Thoracic aorta (tissue), 2 donors: ENCODE measurements around the gene BEGAIN. TPM values are rescaled to one million over a fixed set of nuclear protein-coding genes. Genes with fewer than 3 reads are reported as not detected.

Experiments used
- ATAC-seq: fragments of 150-250 bp; one replicate; pipeline ENCODE4 v1.8.0; 2017; ENCODE audit warnings: low read depth; ENCODE audit not compliant: insufficient number of reproducible peaks, low FRiP score
- DNase-seq: peaks from one replicate; pipeline ENCODE4 v3.0.0-alpha.2; 2020; ENCODE audit warnings: low spot score
- H3K27ac ChIP-seq, 2 donors: fragments of 200-600 bp; sonication (generic); 1 replicate in 1 of 2; 2 replicates in 1 of 2; pipeline ENCODE4 v1.5.1; 2016; ENCODE audit warnings: mild to moderate bottlenecking in 2 of 2, moderate library complexity in 2 of 2
- H3K27me3 ChIP-seq: fragments of 200-600 bp; sonication (generic); replicated peaks from 2 replicates; pipeline ENCODE4 v1.6.0; 2016; ENCODE audit warnings: mild to moderate bottlenecking; ENCODE audit not compliant: insufficient read depth
- H3K36me3 ChIP-seq: fragments of 200-600 bp; sonication (generic); one replicate; pipeline ENCODE4 v1.5.1; 2016
- H3K4me1 ChIP-seq, 2 donors: fragments of 200-600 bp; sonication (generic); 1 replicate in 1 of 2; 2 replicates in 1 of 2; pipeline versions ENCODE4 v1.5.1 to v1.6.0; 2016; ENCODE audit warnings: low read depth in 2 of 2, mild to moderate bottlenecking in 1 of 2; ENCODE audit not compliant: control insufficient read depth in 1 of 2
- H3K4me3 ChIP-seq: fragments of 200-600 bp; sonication (generic); 2 replicates; pipeline ENCODE4 v1.5.1; 2016; ENCODE audit warnings: mild to moderate bottlenecking
- H3K9me3 ChIP-seq: fragments of 200-600 bp; sonication (generic); 2 replicates; pipeline ENCODE4 v1.5.1; 2016
- total RNA-seq, 2 donors: library from RNA; depleted of rRNA; stranded (reverse); fragments of >200 nt; gene quantifications; one replicate each; pipeline versions ENCODE4 v1.1.0 to v1.2.3, GENCODE V29; 2016
- TF ChIP-seq, protein P1 (sequence below): fragments of 200-600 bp; sonication (generic); IDR thresholded peaks from one replicate; pipeline ENCODE4 v1.5.1; 2019; ENCODE audit warnings: antibody characterized with exemption

BEGAIN gene
- total RNA-seq, 2 donors from 2014 or later: 0.27 to 0.85 TPM

DNA sequence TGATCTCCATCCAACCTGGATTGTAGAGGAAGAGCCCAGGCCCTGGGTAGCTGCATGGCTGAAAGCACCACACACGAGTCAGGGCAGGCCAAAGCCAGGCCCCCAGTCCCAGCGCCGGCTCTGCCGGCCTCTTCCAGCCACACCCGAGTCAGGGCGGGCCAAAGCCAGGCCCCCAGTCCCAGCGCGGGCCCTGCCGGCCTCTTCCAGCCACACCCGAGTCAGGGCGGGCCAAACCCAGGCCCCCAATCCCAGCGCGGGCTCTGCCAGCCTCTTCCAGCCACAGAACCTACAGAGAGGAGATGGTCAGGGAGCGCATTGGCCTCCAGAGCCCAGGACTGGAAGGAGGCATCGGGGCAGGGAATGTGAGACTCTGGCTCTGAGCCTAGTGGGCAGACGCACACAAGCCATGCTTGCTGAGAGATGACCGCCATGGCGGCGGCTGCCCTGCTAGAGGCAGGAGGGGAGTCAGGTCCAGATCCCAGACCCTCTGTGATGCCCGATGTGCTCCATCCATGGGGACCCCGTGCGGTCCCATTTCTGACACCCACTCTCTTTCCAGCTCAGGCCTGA, 30.2 kb downstream of the BEGAIN start:
- TF ChIP-seq, protein P1, sequence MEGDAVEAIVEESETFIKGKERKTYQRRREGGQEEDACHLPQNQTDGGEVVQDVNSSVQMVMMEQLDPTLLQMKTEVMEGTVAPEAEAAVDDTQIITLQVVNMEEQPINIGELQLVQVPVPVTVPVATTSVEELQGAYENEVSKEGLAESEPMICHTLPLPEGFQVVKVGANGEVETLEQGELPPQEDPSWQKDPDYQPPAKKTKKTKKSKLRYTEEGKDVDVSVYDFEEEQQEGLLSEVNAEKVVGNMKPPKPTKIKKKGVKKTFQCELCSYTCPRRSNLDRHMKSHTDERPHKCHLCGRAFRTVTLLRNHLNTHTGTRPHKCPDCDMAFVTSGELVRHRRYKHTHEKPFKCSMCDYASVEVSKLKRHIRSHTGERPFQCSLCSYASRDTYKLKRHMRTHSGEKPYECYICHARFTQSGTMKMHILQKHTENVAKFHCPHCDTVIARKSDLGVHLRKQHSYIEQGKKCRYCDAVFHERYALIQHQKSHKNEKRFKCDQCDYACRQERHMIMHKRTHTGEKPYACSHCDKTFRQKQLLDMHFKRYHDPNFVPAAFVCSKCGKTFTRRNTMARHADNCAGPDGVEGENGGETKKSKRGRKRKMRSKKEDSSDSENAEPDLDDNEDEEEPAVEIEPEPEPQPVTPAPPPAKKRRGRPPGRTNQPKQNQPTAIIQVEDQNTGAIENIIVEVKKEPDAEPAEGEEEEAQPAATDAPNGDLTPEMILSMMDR: no peak
- no peak overlapping the region for H3K27ac ChIP-seq
- H3K9me3 ChIP-seq: no peaks in the 10 kb centered on the region
- H3K4me1 ChIP-seq: no peaks in the 10 kb centered on the region
- no peak overlapping the region for H3K4me3 ChIP-seq
- ATAC-seq (no peak), DNase-seq (no peak)
- H3K36me3 ChIP-seq: no peaks in the 10 kb centered on the region
- H3K27me3 ChIP-seq: no peaks in the 10 kb centered on the region

DNA sequence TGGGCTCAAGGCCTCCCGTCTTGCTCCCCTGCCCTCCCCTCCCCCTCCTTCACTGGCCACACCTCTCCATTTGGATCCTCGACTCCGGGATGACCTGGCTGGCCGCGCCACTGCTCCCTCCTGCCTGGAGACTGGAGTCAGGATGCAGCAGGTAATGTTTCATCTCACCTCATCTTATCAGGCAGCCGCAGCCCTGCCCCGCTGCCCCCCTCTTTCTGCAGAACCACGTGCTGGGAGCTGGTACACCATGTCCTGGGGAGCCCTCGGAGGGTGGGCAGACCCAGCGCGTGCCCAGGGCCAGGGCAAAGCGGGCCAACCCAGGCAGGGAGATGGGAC, 31.1 kb downstream of the BEGAIN start:
- H3K9me3 ChIP-seq: no peaks in the 10 kb centered on the region
- DNase-seq (no peak), ATAC-seq (no peak)
- no peak overlapping the region for H3K27ac ChIP-seq
- H3K36me3 ChIP-seq: no peaks in the 10 kb centered on the region
- H3K4me3 ChIP-seq: no peak overlapping the region
- no peaks in the 10 kb centered on the region for H3K4me1 ChIP-seq
- TF ChIP-seq, protein P1: no peak
- H3K27me3 ChIP-seq: no peaks in the 10 kb centered on the region

DNA sequence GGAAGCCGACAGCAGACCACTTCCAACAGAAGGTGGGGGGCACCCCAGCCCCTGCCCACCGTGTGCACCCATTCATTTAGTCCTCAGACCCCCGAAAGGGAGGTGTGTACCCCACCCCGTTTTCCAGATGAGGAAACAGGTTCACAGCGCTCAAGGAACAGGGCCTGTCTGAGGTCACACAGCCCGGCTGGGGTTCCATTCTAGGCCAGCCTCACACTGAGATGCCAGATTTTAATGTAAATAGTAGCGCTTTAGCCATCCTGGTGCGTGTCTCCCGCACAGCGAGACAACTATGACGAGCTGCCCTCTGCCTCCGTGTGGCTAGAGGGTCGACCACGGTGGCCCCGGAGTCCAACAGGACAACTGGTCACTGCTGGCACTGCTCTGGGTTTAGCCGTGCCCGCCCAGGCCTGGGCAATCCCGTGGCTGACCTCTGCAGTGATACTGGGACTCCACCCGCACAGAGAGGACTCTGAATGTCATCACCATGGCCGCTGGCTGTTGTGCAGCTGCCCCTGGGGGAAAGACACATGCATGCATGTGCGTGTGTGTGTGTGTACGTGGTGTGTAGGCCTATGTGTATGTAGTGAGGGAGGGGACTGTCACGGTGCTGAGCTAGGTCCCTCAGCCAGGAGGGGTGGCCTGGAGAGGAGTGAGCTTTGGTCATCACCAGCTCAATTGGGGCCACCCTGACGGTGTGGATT, 31.6 kb downstream of the BEGAIN start:
- DNase-seq: no peak
- Histone ChIP-seq H3K36me3 (no peaks in the 10 kb centered on the region), H3K4me1 (no peaks in the 10 kb centered on the region), H3K9me3 (no peaks in the 10 kb centered on the region), H3K27me3 (no peaks in the 10 kb centered on the region), H3K4me3 (no peak overlapping the region), H3K27ac (no peak overlapping the region)
- TF ChIP-seq, protein P1: no peak
- no peak for ATAC-seq

DNA sequence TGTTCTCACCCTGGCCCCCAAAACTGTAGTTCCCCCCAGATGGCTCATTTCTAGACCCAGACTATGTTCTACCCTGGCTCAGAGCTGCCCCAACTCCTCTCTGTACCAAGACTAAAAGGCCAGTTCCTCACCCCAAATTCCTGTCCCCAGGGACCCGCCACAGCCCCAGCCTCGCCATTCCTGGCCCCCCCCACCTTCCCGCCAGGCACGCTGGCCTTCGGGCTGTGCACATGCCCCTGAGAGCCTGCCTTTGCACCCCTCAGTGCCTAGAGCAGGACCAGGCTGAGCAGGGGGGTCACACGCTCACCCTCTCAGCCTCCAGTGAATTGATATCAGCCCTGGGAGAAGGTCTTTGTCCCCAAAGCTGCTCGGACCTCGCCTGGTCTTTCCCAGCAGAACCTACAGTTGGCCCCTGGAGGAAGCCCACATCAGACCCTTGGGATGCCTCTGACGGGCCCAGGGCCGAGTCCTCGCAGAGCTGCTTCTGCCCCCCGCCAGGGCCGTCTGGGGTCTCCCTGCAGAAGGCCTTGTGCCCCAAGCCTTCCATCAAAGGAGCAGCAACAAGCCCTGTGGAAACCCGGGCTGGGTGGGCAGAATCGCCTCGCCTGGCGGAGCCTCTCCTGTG, 32.4 kb downstream of the BEGAIN start:
- no peak for ATAC-seq
- no peak overlapping the region for H3K27ac ChIP-seq
- no peak overlapping the region for H3K4me3 ChIP-seq
- TF ChIP-seq, protein P1: no peak
- H3K36me3 ChIP-seq: no peaks in the 10 kb centered on the region
- H3K9me3 ChIP-seq: no peaks in the 10 kb centered on the region
- peaks cover 0 to under 1% of the 10 kb centered on the region in 2 donors for H3K4me1 ChIP-seq
- no peaks in the 10 kb centered on the region for H3K27me3 ChIP-seq
- no peak for DNase-seq

DNA sequence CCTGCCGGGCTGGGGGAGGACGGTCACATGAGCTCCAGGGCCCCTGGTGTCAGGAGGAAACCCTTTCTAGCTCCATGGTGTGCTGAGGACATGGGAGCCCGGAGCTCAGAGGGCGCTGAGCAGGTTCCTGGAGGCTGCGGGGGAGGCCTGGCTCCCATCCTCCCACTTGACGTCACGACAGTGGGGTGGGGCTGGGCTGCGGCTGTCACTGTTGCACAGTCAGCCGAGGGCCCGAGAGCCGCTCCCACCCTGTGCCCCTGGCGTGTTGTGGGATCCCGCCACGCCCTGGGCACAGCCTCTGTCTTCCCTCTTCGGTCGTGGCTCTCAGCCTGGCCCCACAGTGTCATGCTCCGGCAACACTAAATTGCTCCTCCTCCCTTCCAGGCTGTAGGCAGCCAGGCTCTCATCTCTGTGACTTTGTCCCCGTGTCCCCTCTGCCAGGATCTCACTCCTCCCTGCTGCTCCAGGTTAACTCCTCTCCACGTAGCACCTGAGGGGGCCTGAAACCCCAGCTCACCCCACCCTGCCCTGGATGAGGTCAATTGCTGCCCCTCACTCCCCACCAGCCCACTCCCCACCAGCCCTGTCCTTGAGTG, 33.0 kb downstream of the BEGAIN start:
- no peaks in the 10 kb centered on the region for H3K9me3 ChIP-seq
- DNase-seq (no peak), ATAC-seq (no peak)
- TF ChIP-seq, protein P1: no peak
- no peaks in the 10 kb centered on the region for H3K36me3 ChIP-seq
- H3K4me1 ChIP-seq: peaks cover 0 to 5% of the 10 kb centered on the region in 2 donors
- H3K27me3 ChIP-seq: no peaks in the 10 kb centered on the region
- no peak overlapping the region for H3K27ac ChIP-seq
- H3K4me3 ChIP-seq: no peak overlapping the region
